CD14-positive monocyte (primary cell): ENCODE results near the gene MORC4. TPM values are rescaled to one million over a fixed set of nuclear protein-coding genes. Genes with fewer than 3 reads are reported as not detected.

Source experiments
- DNase-seq, 3 donors: peaks; one replicate each; pipeline ENCODE4 v3.0.0-alpha.2; 2011 to 2022
- H2AFZ ChIP-seq: 2 replicates; pipeline ENCODE4 v1.6.0; 2012; ENCODE audit warnings: mild to moderate bottlenecking, low read depth, low read length, inconsistent platforms; ENCODE audit not compliant: insufficient read depth, poor library complexity, severe bottlenecking
- H3K27ac ChIP-seq, 2 donors: 1 replicate in 1 of 2; 2 replicates in 1 of 2; pipeline ENCODE4 v1.5.1; 2012 to 2013; ENCODE audit warnings: low read length in 2 of 2, control low read depth in 1 of 2, inconsistent platforms in 1 of 2, low read depth in 1 of 2, mild to moderate bottlenecking in 1 of 2
- H3K27me3 ChIP-seq, 2 donors: one replicate each; pipeline versions ENCODE4 v1.6.0 to v1.6.1; 2011 to 2013; ENCODE audit warnings: low read length in 2 of 2; ENCODE audit not compliant: control insufficient read depth in 2 of 2, insufficient read depth in 2 of 2
- H3K36me3 ChIP-seq, 2 donors: replicated peaks in 1 of 2; 1 replicate in 1 of 2; 2 replicates in 1 of 2; pipeline versions ENCODE4 v1.5.1 to v1.6.1; 2012 to 2013; ENCODE audit warnings: low read length in 2 of 2, control low read depth in 1 of 2, inconsistent platforms in 1 of 2, mild to moderate bottlenecking in 1 of 2; ENCODE audit not compliant: insufficient read depth in 2 of 2, control insufficient read depth in 1 of 2
- H3K4me1 ChIP-seq, 2 donors: 1 replicate in 1 of 2; 2 replicates in 1 of 2; pipeline versions ENCODE4 v1.5.1 to v1.6.1; 2012 to 2013; ENCODE audit warnings: low read length in 2 of 2, control low read depth in 1 of 2, inconsistent platforms in 1 of 2, mild to moderate bottlenecking in 1 of 2, moderate library complexity in 1 of 2; ENCODE audit not compliant: insufficient read depth in 2 of 2, control insufficient read depth in 1 of 2
- H3K4me2 ChIP-seq: replicated peaks from 2 replicates; pipeline ENCODE3; 2012; ENCODE audit warnings: low read length, moderate library complexity, mild to moderate bottlenecking; ENCODE audit not compliant: poor library complexity, severe bottlenecking; ENCODE audit errors: extremely low read depth
- H3K4me3 ChIP-seq, 3 experiments: fragments of 200-600 bp in 1 of 3; sonication (generic) in 1 of 3; replicated peaks in 1 of 3; 1 replicate in 2 of 3; 2 replicates in 1 of 3; pipeline ENCODE4 v1.5.1; 2011 to 2013; ENCODE audit warnings: low read length in 3 of 3, mild to moderate bottlenecking in 3 of 3, control low read depth in 2 of 3, low read depth in 2 of 3, inconsistent platforms in 1 of 3, moderate library complexity in 1 of 3
- H3K79me2 ChIP-seq: 2 replicates; pipeline ENCODE4 v1.6.0; 2012; ENCODE audit warnings: mild to moderate bottlenecking, control low read depth, inconsistent platforms, low read length, moderate library complexity; ENCODE audit not compliant: insufficient read depth
- H3K9ac ChIP-seq: 2 replicates; pipeline ENCODE4 v1.6.0; 2017; ENCODE audit warnings: low read length, mild to moderate bottlenecking; ENCODE audit not compliant: insufficient read depth, poor library complexity, severe bottlenecking
- H3K9me3 ChIP-seq, 2 donors: replicated peaks in 1 of 2; 1 replicate in 1 of 2; 2 replicates in 1 of 2; pipeline versions ENCODE4 v1.5.1 to v1.6.1; 2012 to 2013; ENCODE audit warnings: low read length in 2 of 2, control low read depth in 1 of 2; ENCODE audit not compliant: control insufficient read depth in 1 of 2, insufficient read depth in 1 of 2
- H4K20me1 ChIP-seq: 2 replicates; pipeline ENCODE4 v1.6.0; 2012; ENCODE audit warnings: mild to moderate bottlenecking, low read length, control low read depth, moderate library complexity; ENCODE audit not compliant: insufficient read depth
- H3K27ac Mint-ChIP-seq, 7 donors: one replicate each; pipeline ENCODE4 v1.8.0; 2020; ENCODE audit warnings: mild to moderate bottlenecking in 7 of 7, mixed read lengths in 7 of 7, moderate library complexity in 6 of 7, inconsistent platforms in 2 of 7
- H3K27me3 Mint-ChIP-seq, 3 donors: one replicate each; pipeline ENCODE4 v1.8.0; 2021 to 2022; ENCODE audit warnings: low read depth in 3 of 3, mild to moderate bottlenecking in 3 of 3, mixed read lengths in 3 of 3, moderate library complexity in 3 of 3, inconsistent platforms in 1 of 3
- H3K36me3 Mint-ChIP-seq, 2 donors: one replicate each; pipeline ENCODE4 v1.8.0; 2020; ENCODE audit warnings: mixed read lengths in 2 of 2, inconsistent platforms in 1 of 2, mild to moderate bottlenecking in 1 of 2
- H3K4me1 Mint-ChIP-seq: one replicate; pipeline ENCODE4 v1.8.0; 2020; ENCODE audit warnings: mild to moderate bottlenecking, mixed read lengths
- H3K4me3 Mint-ChIP-seq, 2 donors: one replicate each; pipeline ENCODE4 v1.8.0; 2020; ENCODE audit warnings: mild to moderate bottlenecking in 2 of 2, mixed read lengths in 2 of 2, moderate library complexity in 1 of 2
- H3K9me3 Mint-ChIP-seq, 7 donors: one replicate each; pipeline ENCODE4 v1.8.0; 2020 to 2022; ENCODE audit warnings: mixed read lengths in 7 of 7, mild to moderate bottlenecking in 6 of 7, moderate library complexity in 6 of 7, inconsistent platforms in 2 of 7
- CTCF ChIP-seq: fragments of 200-600 bp; IDR thresholded peaks from one replicate; pipeline ENCODE4 v1.8.0; 2022; ENCODE audit warnings: antibody characterized with exemption, mild to moderate bottlenecking
- WGBS: methylation state at CpG from one replicate; pipeline ENCODE4 v1.1.5; 2013; ENCODE audit warnings: missing lambda C conversion rate; ENCODE audit not compliant: insufficient coverage; 5-methylcytosine and 5-hydroxymethylcytosine counted together
- intact Hi-C, 2 donors: fragments of 100-400 bp; cut with micrococcal nuclease; formaldehyde crosslinking; loops; one replicate each; pipeline versions ENCODE4 v1.15.0 to v1.15.1; 2023
- polyA plus RNA-seq, 3 donors: library from polyadenylated mRNA; depleted of rRNA in 1 of 3; unstranded in 2 of 3; stranded (reverse) in 1 of 3; fragments of 300-500 nt in 2 of 3; fragments of >200 nt in 1 of 3; fragmentation: Illumina TruSeq in 2 of 3; gene quantifications; 1 replicate in 2 of 3; 2 replicates in 1 of 3; pipeline ENCODE4 v1.2.3, GENCODE V29; 2012 to 2021

Gene MORC4
- polyA plus RNA-seq, 3 donors = 0.06 to 0.23 (median 0.10) TPM

DNA sequence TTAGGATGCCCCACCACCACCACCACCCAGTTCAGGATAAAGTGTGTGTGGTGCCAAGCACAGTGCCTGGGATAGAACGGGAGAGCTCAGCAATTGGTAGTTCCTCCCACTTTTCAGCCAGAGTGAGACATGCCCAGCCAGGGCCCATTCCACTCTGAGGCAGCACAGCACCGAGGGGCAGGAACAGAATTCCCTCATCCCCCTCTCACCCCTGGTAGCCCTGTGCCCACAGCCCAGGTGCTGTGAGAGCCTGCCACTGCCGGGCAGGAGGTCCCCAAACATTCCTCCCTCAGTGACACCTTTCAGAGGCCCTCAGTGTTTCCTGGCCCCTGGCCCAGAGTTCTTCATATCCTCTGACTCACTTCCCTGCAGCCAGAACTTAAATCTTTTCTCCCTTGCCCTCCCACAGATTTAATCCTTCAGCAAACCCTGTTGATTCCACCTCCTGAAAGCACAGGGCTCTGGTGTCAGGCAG, 105.0 kb downstream of the MORC4 start:
- Histone ChIP-seq H3K9ac (no peak overlapping the region), H3K4me3 (no peak overlapping the region), H4K20me1 (no peaks in the 10 kb centered on the region), H3K79me2 (no peaks in the 10 kb centered on the region), H3K9me3 (no peaks in the 10 kb centered on the region), H3K4me1 (no peaks in the 10 kb centered on the region), H2AFZ (no peak overlapping the region), H3K27ac (no peak overlapping the region), H3K36me3 (no peaks in the 10 kb centered on the region), H3K4me2 (no peak overlapping the region), H3K27me3 (peaks cover 0 to 5% of the 10 kb centered on the region in 2 donors)
- H3K36me3 Mint-ChIP-seq = no peaks in the 10 kb centered on the region
- no peak overlapping the region for H3K4me3 Mint-ChIP-seq
- WGBS = 43% methylated on average over 2 of the region's 3 CpGs
- TF ChIP-seq CTCF = no peak
- intact Hi-C loops = loop anchor here (5.0 to 10.0 kb wide), 2 partner anchors 1000 to 1002 kb away; no protein-coding TSS in a partner anchor
- peaks cover 0 to 2% (median 0%) of the 10 kb centered on the region in 7 donors for H3K9me3 Mint-ChIP-seq
- peaks cover 3 to 5% (median 4%) of the 10 kb centered on the region in 3 donors for H3K27me3 Mint-ChIP-seq
- no peaks in the 10 kb centered on the region for H3K4me1 Mint-ChIP-seq
- DNase-seq = no peak
- no peak overlapping the region for H3K27ac Mint-ChIP-seq

DNA sequence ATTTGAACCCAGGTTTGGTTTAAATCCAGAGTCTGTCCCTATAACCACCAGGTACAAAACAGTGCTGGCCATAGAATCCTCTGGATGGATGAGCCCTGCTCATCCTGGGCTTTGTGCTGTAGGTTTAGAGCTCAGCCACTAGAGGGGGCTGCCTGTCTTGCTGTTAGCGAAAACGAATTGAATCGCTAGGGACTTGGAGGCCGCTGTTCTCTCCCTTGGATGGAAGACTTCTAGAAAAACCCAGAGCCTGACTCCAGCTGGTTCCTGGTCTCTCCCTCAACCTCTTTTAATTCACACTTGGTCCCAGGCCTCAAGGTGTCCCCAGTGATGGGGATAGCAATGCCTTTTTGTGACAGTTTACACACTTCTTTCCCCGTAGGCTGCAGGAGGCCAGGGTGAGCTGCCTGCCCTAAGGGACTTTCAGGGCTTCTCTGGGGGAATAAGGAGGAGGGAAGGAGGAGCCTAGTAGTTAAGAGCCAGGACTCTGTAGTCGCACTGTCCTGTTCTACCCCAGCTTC, 105.6 kb downstream of the MORC4 start:
- Histone ChIP-seq H3K27ac (no peak overlapping the region), H4K20me1 (no peaks in the 10 kb centered on the region), H3K36me3 (no peaks in the 10 kb centered on the region), H3K27me3 (peaks cover 0 to 5% of the 10 kb centered on the region in 2 donors), H2AFZ (no peak overlapping the region), H3K79me2 (no peaks in the 10 kb centered on the region), H3K4me2 (no peak overlapping the region), H3K4me1 (no peaks in the 10 kb centered on the region), H3K9me3 (no peaks in the 10 kb centered on the region), H3K4me3 (no peak overlapping the region), H3K9ac (no peak overlapping the region)
- DNase-seq = peak; percentile 9 to 18 (median 12)
- no CpG with 5 or more reads among the region's 6 CpGs for WGBS
- Mint-ChIP-seq H3K9me3 (peaks cover 0 to 2% (median 0%) of the 10 kb centered on the region in 7 donors), H3K4me3 (no peak overlapping the region), H3K36me3 (no peaks in the 10 kb centered on the region), H3K27me3 (peaks cover 3 to 9% (median 4%) of the 10 kb centered on the region in 3 donors), H3K27ac (no peak overlapping the region), H3K4me1 (no peaks in the 10 kb centered on the region)
- intact Hi-C loops = loop anchor here (5.0 to 10.0 kb wide), 2 partner anchors 1000 to 1003 kb away; no protein-coding TSS in a partner anchor
- TF ChIP-seq CTCF = peak; percentile 71
